ENCODE data around the gene TMEM231.

The TMEM231 gene

DNA sequence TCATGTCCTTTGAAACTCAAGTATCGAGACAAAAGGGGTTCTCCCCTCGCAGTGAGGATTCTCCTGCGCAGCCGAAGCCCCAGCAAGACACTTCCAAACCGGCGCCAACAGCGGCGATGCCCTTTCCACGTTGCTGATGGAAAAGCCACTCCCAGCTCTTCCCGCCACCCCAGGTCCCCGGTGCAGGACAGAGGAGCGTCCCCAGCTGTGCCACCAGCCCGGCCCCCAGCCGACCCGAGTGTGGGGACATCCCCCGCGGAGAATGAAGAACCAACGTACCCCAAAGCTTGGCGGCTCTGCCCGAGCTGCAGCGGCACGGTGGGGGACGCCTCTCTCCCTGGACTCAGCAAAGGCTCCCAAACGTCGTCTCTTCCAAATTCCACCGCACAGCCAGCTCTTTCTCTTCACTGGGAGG is 61.4 kb downstream of the TMEM231 start:
- in situ Hi-C loops (cut with MboI; ENCODE audit: low sequenced_read_pairs), result no loop called here

DNA sequence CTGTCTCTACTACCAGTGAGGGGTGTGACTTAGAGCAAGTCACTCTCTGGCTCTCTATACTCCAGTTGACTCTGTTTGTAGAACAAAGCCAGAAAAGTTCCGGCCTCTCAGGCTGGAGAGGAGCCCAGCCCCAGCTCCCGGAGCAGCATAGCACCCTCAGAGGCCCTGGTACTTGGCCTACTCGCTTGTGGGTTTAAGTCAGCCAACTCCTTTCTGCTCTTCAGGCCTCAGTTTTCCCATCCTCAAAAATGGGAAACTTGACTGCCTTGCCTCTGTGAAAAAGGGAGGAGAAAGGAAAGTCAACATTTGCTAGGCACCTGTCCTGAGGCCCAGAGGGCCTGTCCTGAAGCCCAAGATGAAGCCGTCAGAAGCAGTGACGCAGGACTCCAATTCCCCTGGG is 61.9 kb downstream of the TMEM231 start:
- in situ Hi-C loops (cut with MboI; ENCODE audit: low sequenced_read_pairs), result no loop called here

DNA sequence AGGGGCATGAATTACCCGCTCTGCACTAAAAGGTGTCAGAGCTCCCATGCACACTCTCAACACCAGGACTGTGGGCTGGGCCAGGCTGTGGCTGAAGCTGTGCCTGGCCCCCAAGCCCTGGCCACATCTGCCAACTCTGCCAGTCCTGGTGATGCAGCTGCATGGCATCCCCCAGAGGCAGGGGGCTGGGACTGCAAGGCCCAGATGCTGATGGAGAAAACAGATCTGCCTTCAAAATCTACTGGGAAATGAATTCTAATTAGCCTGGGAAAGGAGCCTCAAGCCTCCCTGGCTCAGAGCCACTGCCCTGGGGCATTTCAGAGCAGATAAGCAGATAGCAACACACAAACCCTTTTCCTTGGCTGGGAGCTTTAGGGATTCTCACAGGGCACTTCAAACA is 64.2 kb downstream of the TMEM231 start:
- in situ Hi-C loops (cut with MboI; ENCODE audit: low sequenced_read_pairs), result no loop called here

DNA sequence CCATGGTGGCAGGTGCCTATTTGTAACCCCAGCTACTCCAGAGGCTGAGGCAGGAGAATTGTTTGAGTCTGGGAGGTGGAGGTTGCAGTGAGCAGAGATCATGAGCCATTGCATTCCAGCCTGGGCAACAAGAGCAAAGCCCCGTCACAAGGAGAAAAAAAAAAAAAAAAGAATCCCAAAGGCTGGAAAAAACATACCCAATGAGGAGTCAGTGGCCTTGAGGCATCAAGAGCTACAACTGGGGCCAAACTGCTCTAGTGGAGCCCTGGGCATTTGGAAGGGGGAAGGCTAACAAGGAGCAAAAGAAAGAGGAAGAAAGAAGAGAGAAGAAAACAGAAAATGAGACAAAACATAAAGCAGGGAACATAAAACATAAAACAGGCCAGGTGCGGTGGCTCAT is 67.7 kb downstream of the TMEM231 start:
- in situ Hi-C loops (cut with MboI; ENCODE audit: low sequenced_read_pairs), result no loop called here
